DOHH2 (cell line): ENCODE results near the gene RASA3.

ENCODE experiments used
- H3F3A ChIP-seq: fragments of 200-600 bp; sonication (generic), shearing (Covaris generic); 2 replicates; pipeline ENCODE4 v1.6.0; 2016; ENCODE audit warnings: antibody characterized with exemption, mild to moderate bottlenecking; ENCODE audit not compliant: control insufficient read depth, insufficient read depth
- H3K27ac ChIP-seq: fragments of 200-600 bp; sonication (generic); 2 replicates; pipeline ENCODE4 v1.5.1; 2014; ENCODE audit warnings: low read depth, mild to moderate bottlenecking, low read length, moderate library complexity
- H3K27me3 ChIP-seq: fragments of 200-600 bp; sonication (generic); 2 replicates; pipeline ENCODE4 v1.6.1; 2014; ENCODE audit warnings: mild to moderate bottlenecking, low read length, mixed read lengths; ENCODE audit not compliant: control insufficient read depth
- H3K36me3 ChIP-seq: fragments of 200-600 bp; sonication (generic); 2 replicates; pipeline ENCODE4 v1.6.1; 2014; ENCODE audit warnings: mild to moderate bottlenecking, low read length, moderate library complexity, mixed read lengths; ENCODE audit not compliant: control insufficient read depth
- H3K4me1 ChIP-seq: fragments of 200-600 bp; sonication (generic); 2 replicates; pipeline ENCODE4 v1.6.1; 2014; ENCODE audit warnings: mild to moderate bottlenecking, low read length, mixed read lengths; ENCODE audit not compliant: control insufficient read depth
- H3K4me2 ChIP-seq: fragments of 200-600 bp; sonication (generic); 2 replicates; pipeline ENCODE4 v1.6.0; 2014; ENCODE audit warnings: mild to moderate bottlenecking, low read length, moderate library complexity
- H3K4me3 ChIP-seq: fragments of 200-600 bp; sonication (generic); 2 replicates; pipeline ENCODE4 v1.5.1; 2014; ENCODE audit warnings: mild to moderate bottlenecking, low read length, mixed read lengths
- H3K79me2 ChIP-seq: fragments of 200-600 bp; sonication (generic); 2 replicates; pipeline ENCODE4 v1.6.1; 2014; ENCODE audit warnings: mild to moderate bottlenecking, low read length, mixed read lengths; ENCODE audit not compliant: control insufficient read depth
- H3K9me2 ChIP-seq: fragments of 200-600 bp; sonication (generic); replicated peaks from 2 replicates; pipeline ENCODE4 v1.6.1; 2014; ENCODE audit warnings: mild to moderate bottlenecking, low read length, mixed read lengths; ENCODE audit not compliant: control insufficient read depth
- H3K9me3 ChIP-seq: fragments of 200-600 bp; sonication (generic); 2 replicates; pipeline ENCODE4 v1.6.1; 2014; ENCODE audit warnings: antibody characterized with exemption, low read length, mixed read lengths; ENCODE audit not compliant: control insufficient read depth, insufficient read depth
- H4K20me1 ChIP-seq: fragments of 200-600 bp; sonication (generic); 2 replicates; pipeline ENCODE4 v1.6.0; 2014; ENCODE audit warnings: low read depth, mild to moderate bottlenecking, antibody characterized with exemption, low read length, moderate library complexity; ENCODE audit not compliant: control insufficient read depth, insufficient read depth
- EZH2phosphoT487 ChIP-seq: fragments of 200-600 bp; sonication (generic); IDR thresholded peaks from 2 replicates; pipeline ENCODE4 v1.6.1; 2017; ENCODE audit warnings: borderline replicate concordance, mild to moderate bottlenecking, antibody characterized with exemption, low read length, moderate library complexity, mixed read lengths
- TF ChIP-seq, protein P1 (sequence below): fragments of 200-600 bp; sonication (generic); IDR thresholded peaks from one replicate; pipeline ENCODE4 v1.5.1; 2014; ENCODE audit warnings: antibody characterized with exemption, mild to moderate bottlenecking, low read depth, low read length; ENCODE audit not compliant: poor library complexity, severe bottlenecking

Gene RASA3

DNA sequence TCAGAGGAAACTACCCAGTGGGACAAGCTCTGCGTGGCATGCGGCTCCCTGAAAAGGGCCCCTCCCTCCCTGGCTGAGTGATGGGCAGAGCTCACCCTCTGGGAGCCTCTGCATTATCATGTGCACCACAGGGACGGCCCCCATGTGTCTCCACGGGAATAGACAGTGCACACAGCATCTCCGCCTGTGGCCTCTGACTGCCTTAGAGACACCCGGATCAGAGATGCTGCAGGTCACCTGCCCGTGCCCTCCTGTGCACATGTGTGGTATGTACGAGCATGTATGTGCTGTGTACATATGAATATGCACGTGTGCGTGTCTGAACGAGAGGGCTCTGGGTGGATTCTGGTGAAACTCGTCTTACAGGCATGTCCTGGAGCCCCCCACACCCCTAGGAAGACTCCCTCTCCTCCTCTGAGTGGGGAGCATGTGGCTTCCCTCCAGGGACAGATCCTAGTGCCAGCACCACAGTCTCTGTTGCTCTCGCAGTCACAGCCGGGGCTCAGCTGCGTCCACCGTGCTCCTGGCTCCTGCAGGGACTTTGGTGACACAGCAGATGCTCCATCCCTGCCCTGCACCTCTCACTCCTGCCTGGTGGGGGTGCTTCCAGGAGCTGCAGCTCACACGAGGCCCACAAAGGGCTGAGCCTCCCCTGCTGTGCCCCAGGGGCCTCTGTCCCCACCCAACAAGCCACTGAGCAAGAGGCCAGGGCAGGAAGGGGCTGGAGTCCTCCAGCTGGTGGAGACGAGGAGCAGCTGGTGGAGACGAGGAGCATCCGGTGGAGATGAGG is 178.2 kb downstream of the RASA3 start:
- Histone ChIP-seq H3K4me1 (no peaks in the 10 kb centered on the region), H3K79me2 (no peaks in the 10 kb centered on the region), H3K36me3 (no peaks in the 10 kb centered on the region), H4K20me1 (no peaks in the 10 kb centered on the region), H3K9me2 (no peaks in the 10 kb centered on the region), H3K9me3 (peaks cover 12% of the 10 kb centered on the region; the same call in 1 of the 2 replicates), H3K27ac (no peak overlapping the region), H3F3A (no peaks in the 10 kb centered on the region), H3K27me3 (no peaks in the 10 kb centered on the region), H3K4me2 (no peak overlapping the region), H3K4me3 (no peak overlapping the region)
- TF ChIP-seq EZH2phosphoT487: no peak

DNA sequence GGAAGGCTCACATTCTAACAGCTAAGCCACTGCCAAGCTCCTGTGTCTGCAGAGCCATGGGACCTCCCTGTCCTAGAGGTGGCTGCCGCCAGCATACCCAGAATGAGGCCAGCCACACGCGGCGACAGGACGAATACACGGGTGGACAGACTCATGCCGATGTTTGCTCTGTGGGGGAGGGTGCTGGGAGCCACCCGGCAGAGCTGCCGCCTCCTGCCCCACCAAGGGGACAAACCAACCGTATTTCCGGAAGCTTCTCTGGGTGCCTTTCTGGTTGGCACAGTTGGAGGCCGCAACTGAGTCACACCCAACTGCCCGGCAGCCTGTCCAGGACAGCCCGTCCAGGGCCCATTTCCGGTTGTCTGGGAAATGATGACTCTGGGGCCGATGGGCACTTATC is 178.9 kb downstream of the RASA3 start:
- Histone ChIP-seq H4K20me1 (no peaks in the 10 kb centered on the region), H3K4me2 (no peak overlapping the region), H3K9me3 (peaks cover 9% of the 10 kb centered on the region; the same call in 1 of the 2 replicates), H3K79me2 (no peaks in the 10 kb centered on the region), H3F3A (no peaks in the 10 kb centered on the region), H3K36me3 (no peaks in the 10 kb centered on the region), H3K4me1 (no peaks in the 10 kb centered on the region), H3K4me3 (no peak overlapping the region), H3K27ac (no peak overlapping the region), H3K9me2 (no peaks in the 10 kb centered on the region), H3K27me3 (no peaks in the 10 kb centered on the region)
- TF ChIP-seq, protein P1, sequence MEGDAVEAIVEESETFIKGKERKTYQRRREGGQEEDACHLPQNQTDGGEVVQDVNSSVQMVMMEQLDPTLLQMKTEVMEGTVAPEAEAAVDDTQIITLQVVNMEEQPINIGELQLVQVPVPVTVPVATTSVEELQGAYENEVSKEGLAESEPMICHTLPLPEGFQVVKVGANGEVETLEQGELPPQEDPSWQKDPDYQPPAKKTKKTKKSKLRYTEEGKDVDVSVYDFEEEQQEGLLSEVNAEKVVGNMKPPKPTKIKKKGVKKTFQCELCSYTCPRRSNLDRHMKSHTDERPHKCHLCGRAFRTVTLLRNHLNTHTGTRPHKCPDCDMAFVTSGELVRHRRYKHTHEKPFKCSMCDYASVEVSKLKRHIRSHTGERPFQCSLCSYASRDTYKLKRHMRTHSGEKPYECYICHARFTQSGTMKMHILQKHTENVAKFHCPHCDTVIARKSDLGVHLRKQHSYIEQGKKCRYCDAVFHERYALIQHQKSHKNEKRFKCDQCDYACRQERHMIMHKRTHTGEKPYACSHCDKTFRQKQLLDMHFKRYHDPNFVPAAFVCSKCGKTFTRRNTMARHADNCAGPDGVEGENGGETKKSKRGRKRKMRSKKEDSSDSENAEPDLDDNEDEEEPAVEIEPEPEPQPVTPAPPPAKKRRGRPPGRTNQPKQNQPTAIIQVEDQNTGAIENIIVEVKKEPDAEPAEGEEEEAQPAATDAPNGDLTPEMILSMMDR: no peak
- no peak for TF ChIP-seq EZH2phosphoT487

DNA sequence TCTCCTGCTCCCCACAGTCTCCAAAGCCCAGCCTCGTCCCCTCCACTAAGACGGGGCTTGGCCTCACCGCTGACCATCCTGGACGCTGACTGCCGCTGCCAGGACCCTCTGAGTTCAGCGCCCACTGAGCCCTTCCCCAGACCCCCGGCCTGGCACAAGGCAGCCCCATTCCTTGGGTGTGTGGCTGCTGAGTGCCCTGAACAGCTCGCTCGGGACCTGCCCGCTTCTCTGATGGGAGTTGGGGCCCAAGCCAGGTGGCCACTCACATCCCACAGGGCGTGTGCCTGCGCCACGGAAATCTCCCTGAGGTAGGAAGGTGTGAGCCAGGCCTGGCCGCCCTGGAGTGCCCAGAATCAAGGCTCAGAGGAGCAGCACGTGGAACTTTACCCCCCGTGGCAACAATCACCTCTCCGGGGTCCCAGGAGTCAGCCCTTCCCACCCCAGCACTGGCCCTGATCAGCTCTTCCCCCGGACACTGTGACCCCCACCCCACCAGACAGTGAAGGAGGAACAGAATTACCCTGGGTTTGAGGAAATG is 179.4 kb downstream of the RASA3 start:
- H3K36me3 ChIP-seq: no peaks in the 10 kb centered on the region
- TF ChIP-seq, protein P1: no peak
- TF ChIP-seq EZH2phosphoT487: no peak
- no peaks in the 10 kb centered on the region for H3K27me3 ChIP-seq
- H3F3A ChIP-seq: no peaks in the 10 kb centered on the region
- no peak overlapping the region for H3K4me3 ChIP-seq
- no peaks in the 10 kb centered on the region for H3K4me1 ChIP-seq
- no peak overlapping the region for H3K4me2 ChIP-seq
- H3K79me2 ChIP-seq: no peaks in the 10 kb centered on the region
- H3K27ac ChIP-seq: no peak overlapping the region
- no peaks in the 10 kb centered on the region for H4K20me1 ChIP-seq
- peaks cover 6% of the 10 kb centered on the region; the same call in 1 of the 2 replicates for H3K9me3 ChIP-seq
- no peaks in the 10 kb centered on the region for H3K9me2 ChIP-seq
